Activated gamma-delta T cell (primary cell): Measurements from ENCODE around the gene ZNF850.
A peak's percentile ranks its signal among the peaks of the same experiment; 100 is the strongest.
"Not testable (repeated sequence)": the region's sequence is repeated elsewhere in the genome, so short reads cannot be mapped to it uniquely, and the experiment has no call there.

Experiments used
- DNase-seq: peaks from one replicate; lab custom pipeline; 2025; lab: John Stamatoyannopoulos, UW
- total RNA-seq, 2 donors: gene quantifications; one replicate each; lab custom pipeline; 2026; lab: John Stamatoyannopoulos, UW

The ZNF850 gene
- total RNA-seq = 25.0 to 28.9 reads per million in 2 donors

DNA sequence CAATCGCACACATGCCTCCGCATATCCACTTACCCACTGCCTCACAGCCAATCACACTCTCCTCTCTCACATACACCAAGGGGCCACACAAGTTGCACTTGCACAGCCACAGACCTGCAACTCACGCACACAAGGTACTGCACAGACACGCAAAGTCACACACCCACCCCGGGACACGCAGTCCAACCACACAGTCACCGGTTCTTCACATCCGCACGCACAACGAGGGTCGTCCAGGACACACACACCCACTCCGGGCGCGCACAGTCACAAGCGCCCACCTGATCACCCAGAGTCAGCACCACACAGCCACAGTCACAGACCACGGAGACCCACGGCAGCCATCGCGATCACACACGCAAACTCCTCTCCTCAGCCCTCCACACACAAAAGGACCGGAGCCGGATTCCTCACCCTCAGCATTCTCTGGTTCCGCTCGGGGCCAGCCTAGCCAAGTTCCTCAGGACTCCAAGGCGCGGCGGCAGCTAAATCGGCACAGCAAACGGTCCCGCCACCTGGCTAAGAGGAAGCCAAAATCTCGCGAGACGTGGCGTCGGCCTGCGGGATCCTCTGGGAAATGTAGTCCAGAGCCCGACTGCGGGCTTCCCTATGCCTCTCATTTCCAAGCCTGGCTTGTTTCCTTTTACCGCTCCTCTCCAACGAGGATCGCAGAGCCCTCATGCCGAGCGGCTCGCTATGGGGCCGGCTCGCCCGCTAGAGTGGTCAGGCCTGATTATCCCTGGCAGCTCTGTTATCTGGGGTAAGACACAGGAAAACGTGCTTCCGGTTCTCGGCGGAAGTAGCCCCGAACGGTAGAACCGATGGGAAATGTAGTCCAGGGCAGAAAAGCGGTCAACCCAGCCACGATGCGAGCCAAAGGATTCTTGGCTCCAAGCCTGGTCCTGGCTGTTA is at the start of gene ZNF850:
Gene ZNF850, minus strand, starts transcription at position 497 of the 912 bp plus-strand sequence. CDS start 10,201 bp downstream, outside the sequence.
- peak; percentile 80 for DNase-seq

DNA sequence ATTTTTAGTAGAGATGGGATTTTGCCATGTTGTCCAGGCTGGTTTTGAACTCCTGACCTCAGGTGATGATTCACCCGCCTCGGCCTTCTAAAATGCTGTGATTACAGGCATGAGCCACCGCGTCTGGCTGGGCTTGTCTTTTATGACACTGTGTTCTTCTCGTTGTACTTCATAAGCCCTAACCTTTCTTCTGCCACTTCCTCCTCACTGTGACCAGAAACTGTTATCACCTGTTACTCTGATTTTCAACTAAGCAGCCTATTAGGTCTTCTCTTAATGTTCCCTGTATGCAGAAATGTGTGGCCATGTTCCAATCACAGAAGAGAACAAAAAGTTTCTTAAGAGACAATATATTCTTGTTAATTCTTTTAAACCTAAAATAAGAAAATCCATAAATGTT is 49.2 kb upstream of the ZNF850 start:
- DNase-seq = no peak

- no peak for DNase-seq
Measured at GRCh38 chr19:36819130-36819630, 46.6 kb upstream of the ZNF850 start.

- DNase-seq = no peak
Measured at GRCh38 chr19:36807029-36807428, 34.4 kb upstream of the ZNF850 start.

DNA sequence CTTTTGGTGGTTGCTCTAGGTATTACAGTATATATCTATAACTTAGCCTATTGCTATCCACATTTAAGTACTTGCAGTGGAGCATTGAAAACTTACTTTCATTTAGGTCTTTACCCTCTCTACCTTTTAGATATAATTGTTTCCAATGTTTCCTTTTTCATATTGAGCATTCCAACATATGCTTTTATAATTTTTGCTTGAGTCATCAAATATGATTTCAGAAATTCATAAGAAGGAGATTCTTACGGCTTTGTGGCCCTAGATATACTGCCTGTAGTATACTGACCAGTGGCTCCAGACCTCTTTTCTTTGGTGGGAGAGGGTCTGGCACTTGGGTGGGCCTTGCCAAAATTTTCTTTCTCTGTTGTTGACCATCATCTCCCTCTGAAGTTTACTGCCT is 32.8 kb upstream of the ZNF850 start:
- DNase-seq = no peak

DNA sequence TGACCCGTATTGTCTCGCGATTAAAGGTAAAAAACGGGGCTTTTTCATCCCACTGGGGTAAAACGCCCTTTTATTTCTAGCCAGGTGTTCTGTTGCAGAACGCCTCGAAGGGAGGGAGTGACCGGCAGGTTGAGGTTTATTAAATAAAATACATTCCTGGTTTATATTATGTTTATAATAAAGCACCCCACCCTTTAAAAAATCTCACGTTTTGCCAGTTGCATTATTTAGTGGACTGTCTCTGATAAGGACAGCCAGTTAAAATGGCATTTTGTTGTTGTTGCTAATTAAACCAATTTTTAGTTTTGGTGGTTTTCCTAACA is 25.1 kb upstream of the ZNF850 start:
- DNase-seq = no peak

DNA sequence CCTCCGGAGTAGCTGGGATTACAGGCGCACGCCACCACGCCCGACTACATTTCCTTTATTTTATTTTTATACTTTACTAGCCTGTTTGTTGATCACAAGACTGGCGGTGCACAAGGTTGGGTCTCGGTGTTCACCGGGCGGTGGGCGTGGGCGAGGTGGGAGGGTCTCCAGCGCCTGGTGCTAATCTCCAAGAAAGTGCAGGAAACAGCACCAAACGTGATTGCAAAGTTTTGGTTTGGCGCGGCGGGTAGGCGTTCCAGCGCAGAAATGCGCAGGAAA is 24.0 kb upstream of the ZNF850 start:
- no peak for DNase-seq

DNA sequence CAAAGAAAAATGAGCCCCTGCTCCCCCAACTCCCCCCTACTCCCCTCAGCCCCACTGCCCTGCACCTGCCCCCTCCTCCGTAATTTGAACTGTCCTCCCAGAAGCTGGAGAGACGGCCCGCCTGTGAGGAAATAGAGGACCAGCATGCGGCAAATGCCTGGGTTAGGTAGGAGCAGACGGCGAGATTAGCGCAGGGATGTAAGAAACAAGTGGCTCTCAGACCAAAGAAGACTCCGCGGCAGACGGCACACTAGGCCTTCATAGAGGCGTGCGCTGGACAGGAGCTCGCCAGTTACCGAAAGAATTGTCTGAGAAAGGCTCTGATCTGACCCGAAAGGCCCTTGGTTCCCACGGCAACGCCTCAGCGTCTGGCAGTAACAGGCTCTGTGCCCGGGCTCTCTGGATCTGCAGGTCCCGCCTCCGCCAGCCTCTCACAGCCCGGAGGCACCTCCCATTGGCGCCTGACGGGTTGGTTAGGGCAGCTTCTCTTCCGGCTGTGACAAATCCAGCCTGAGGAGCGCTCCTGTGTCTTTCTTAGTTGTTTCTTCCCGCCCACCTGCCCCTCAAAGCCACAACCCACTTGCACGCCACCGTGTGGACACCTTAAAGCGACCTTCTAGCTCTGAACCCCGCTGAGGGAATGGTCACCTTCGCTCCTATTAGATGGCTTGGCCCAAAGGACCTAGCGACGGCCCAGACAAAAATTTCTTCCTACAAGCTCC is 19.0 kb upstream of the ZNF850 start:
- not testable (repeated sequence) for DNase-seq

- DNase-seq = no peak
Measured at GRCh38 chr19:36775768-36776167, 3.2 kb upstream of the ZNF850 start.

- DNase-seq = no peak
Measured at GRCh38 chr19:36773223-36773579, 594 bp upstream of the ZNF850 start.

GRCh38 chr19:36771261-36772231 is 1.1 kb downstream of the ZNF850 start:
- DNase-seq = no peak

- DNase-seq = no peak
Measured at GRCh38 chr19:36750066-36750691, 22.4 kb downstream of the ZNF850 start.

GRCh38 chr19:36749613-36750012 is 23.0 kb downstream of the ZNF850 start:
- DNase-seq = not testable (repeated sequence)

DNA sequence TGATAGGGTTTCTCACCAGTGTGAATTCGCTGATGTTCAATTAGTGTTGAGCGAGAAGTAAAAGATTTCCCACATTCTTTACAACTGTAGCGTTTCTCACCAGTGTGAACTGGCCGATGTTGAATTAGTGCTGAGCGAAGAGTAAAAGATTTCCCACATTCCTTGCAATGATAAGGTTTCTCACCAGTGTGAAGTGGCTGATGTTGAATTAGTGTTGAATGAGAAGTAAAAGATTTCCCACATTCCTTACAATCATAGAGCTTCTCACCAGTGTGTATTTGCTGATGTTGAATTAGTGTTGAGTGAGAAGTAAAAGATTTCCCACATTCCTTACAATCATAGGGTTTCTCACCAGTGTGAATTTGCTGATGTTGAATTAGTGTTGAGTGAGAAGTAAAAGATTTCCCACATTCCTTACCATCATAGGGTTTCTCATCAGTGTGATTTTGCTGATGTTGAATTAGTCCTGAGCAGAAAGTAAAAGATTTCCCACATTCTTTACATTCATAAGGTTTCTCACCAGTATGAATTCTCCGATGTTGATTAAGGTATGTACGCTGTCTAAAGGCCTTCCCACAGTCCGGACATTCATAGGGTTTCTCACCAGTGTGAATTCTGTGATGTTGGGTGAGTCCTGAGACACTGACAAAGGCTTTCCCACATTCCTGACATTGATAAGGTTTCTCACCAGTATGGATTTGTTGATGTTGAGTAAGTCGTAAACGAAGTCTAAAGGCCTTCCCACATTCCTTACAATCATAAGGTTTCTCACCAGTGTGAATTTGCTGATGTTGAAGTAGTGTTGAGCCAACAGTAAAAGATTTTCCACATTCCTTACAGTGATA is 24.0 kb downstream of the ZNF850 start:
- no peak for DNase-seq

DNA sequence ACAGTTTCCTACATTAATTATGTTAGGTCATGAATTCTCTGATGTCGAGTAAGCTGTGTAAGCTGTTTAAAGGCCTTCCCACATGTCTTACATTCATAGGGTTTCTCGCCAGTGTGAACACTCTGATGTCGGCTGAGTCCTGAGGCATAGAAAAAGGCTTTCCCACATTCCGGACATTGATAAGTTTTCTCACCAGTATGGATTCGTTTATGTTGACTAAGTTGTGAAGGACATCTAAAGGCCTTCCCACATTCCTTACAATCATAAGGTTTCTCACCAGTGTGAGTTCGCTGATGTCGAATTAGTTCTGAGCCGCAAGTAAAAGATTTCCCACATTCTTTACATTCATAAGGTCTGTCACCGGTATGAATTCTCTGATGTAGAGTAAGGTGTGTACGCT is 24.9 kb downstream of the ZNF850 start:
- DNase-seq = no peak

DNA sequence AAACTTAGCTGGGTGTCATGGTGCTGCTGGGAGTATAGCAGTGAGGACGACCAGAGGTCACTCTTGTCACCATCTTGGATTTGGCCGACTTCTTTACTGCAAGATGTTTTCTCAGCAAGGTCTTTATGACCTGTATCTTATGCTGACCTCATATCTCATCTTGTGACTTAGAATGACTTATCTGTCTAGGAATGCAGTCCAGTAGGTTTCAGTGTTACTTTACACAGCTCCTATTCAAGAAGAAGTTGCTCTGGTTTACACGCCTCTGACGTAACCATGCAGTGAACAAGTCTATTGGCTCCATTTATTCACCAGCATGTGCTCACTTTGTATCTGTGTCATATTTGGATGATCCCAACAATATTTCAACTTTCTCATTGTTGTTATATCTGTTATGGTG is 26.7 kb downstream of the ZNF850 start:
- DNase-seq = no peak

- DNase-seq = not testable (repeated sequence)
Measured at GRCh38 chr19:36736166-36736565, 36.4 kb downstream of the ZNF850 start.

- DNase-seq = no peak
Measured at GRCh38 chr19:36719687-36720556, 52.7 kb downstream of the ZNF850 start.

GRCh38 chr19:36709423-36709822 is 63.2 kb downstream of the ZNF850 start:
- DNase-seq = no peak

GRCh38 chr19:36707134-36707533 is 65.5 kb downstream of the ZNF850 start:
- DNase-seq = no peak
